CD4-positive, alpha-beta T cell (primary cell): Measurements from ENCODE around the gene NEGR1. TPM values are rescaled to one million over a fixed set of nuclear protein-coding genes. Genes with fewer than 3 reads are reported as not detected.

ENCODE experiments used
- ATAC-seq: fragments of 200-7000 bp; cut with Tn5 transposase; one replicate; pipeline ENCODE4 v1.10.0; 2022; ENCODE audit warnings: mild to moderate bottlenecking; ENCODE audit not compliant: poor library complexity
- CTCF ChIA-PET: fragments of 350-600 bp; sonication (Branson Sonifier 250); formaldehyde crosslinking; loops from one replicate; lab custom pipeline; 2021; ENCODE audit warnings: antibody characterized with exemption, inconsistent platforms; lab: Charles Lee
- POLR2A ChIA-PET: fragments of 350-600 bp; sonication (Branson Sonifier 250); formaldehyde crosslinking; loops from one replicate; lab custom pipeline; 2021; ENCODE audit warnings: antibody characterized with exemption, inconsistent platforms; lab: Charles Lee
- DNase-seq, 14 experiments: peaks; one replicate each; pipeline ENCODE4 v3.0.0-alpha.2; 2013 to 2020; ENCODE audit warnings: mixed read lengths in 2 of 14
- H3K27ac ChIP-seq, 2 donors: one replicate each; pipeline versions ENCODE4 v1.5.1 to v1.7.0; 2013; ENCODE audit warnings: low read length in 2 of 2, low read depth in 1 of 2, mild to moderate bottlenecking in 1 of 2
- H3K27me3 ChIP-seq, 2 experiments: 1 replicate in 1 of 2; 2 replicates in 1 of 2; pipeline versions ENCODE4 v1.6.1 to v1.7.0; 2013; ENCODE audit warnings: low read length in 2 of 2, control low read depth in 1 of 2, mild to moderate bottlenecking in 1 of 2, moderate library complexity in 1 of 2; ENCODE audit not compliant: insufficient read depth in 2 of 2, control insufficient read depth in 1 of 2
- H3K36me3 ChIP-seq: one replicate; pipeline ENCODE4 v1.6.1; 2013; ENCODE audit warnings: low read length, control low read depth; ENCODE audit not compliant: insufficient read depth
- H3K4me1 ChIP-seq: one replicate; pipeline ENCODE4 v1.6.1; 2013; ENCODE audit warnings: low read length, control low read depth; ENCODE audit not compliant: insufficient read depth
- H3K4me3 ChIP-seq: one replicate; pipeline ENCODE4 v1.5.1; 2013; ENCODE audit warnings: mild to moderate bottlenecking, low read length, moderate library complexity
- H3K9me3 ChIP-seq, 2 experiments: 1 replicate in 1 of 2; 2 replicates in 1 of 2; pipeline versions ENCODE4 v1.6.1 to v1.7.0; 2013; ENCODE audit warnings: low read length in 2 of 2, mild to moderate bottlenecking in 2 of 2, control low read depth in 1 of 2, moderate library complexity in 1 of 2; ENCODE audit not compliant: control insufficient read depth in 1 of 2, insufficient read depth in 1 of 2
- H3K27ac Mint-ChIP-seq: one replicate; pipeline ENCODE4 v1.8.0; 2020; ENCODE audit warnings: mixed read lengths
- H3K27me3 Mint-ChIP-seq: one replicate; pipeline ENCODE4 v1.8.0; 2021; ENCODE audit warnings: mixed read lengths
- H3K36me3 Mint-ChIP-seq: one replicate; pipeline ENCODE4 v1.8.0; 2021; ENCODE audit warnings: low read depth, mixed read lengths
- H3K4me1 Mint-ChIP-seq: one replicate; pipeline ENCODE4 v1.8.0; 2021; ENCODE audit warnings: low read depth, mixed read lengths
- H3K4me3 Mint-ChIP-seq: one replicate; pipeline ENCODE4 v1.8.0; 2020; ENCODE audit warnings: mild to moderate bottlenecking, mixed read lengths
- H3K9me3 Mint-ChIP-seq: one replicate; pipeline ENCODE4 v1.8.0; 2020; ENCODE audit warnings: mixed read lengths
- intact Hi-C, 2 experiments: fragments of 100-400 bp; cut with DNase I in 1 of 2; cut with micrococcal nuclease in 1 of 2; formaldehyde crosslinking; loops; one replicate each; pipeline versions ENCODE4 v1.15.1 to v1.9.0; 2023 to 2025; cut with DNase I, micrococcal nuclease
- total RNA-seq, 174 experiments: library from RNA in 2 of 174; stranded (reverse) in 2 of 174; gene quantifications; one replicate each; pipeline ENCODE4 v1.2.3 and lab custom pipeline; 2021 to 2026
- TF ChIP-seq, protein P1 (sequence below): fragments of 200-600 bp; IDR thresholded peaks from one replicate; pipeline ENCODE4 v1.8.0; 2022; ENCODE audit warnings: antibody characterized with exemption, mild to moderate bottlenecking

Gene NEGR1
- total RNA-seq, 2 experiments from 2014 or later: 0.03 TPM

DNA sequence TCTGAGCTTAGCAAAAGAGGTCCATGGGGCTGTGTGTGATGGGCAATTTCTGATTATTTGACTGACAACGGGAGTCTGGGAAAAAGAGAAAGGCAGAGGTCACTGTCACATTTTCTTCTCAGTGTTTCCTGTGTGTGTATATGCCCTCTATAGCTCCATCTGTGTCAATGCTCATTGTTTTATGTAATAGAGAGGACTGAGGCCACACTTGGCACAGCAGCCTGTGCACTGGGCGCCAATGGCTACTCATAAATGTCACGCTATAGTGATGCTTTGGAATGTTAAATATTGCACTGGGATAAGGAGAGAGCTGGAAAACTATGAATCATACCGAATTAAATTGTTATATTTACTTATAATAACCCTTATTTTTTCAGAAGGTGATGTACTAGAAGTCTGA is 365.4 kb downstream of the NEGR1 start:
- ChIA-PET CTCF (no interaction called here), POLR2A (no interaction called here)
- no peaks in the 10 kb centered on the region for H3K4me1 ChIP-seq
- Mint-ChIP-seq H3K27me3 (no peaks in the 10 kb centered on the region), H3K4me3 (no peak overlapping the region), H3K27ac (no peak overlapping the region), H3K36me3 (no peaks in the 10 kb centered on the region), H3K9me3 (peaks cover 4% of the 10 kb centered on the region), H3K4me1 (no peaks in the 10 kb centered on the region)
- H3K27me3 ChIP-seq: no peaks in the 10 kb centered on the region
- H3K9me3 ChIP-seq: peaks cover 0 to 17% of the 10 kb centered on the region in 2 experiments
- H3K27ac ChIP-seq: no peak overlapping the region
- H3K4me3 ChIP-seq: no peak overlapping the region
- no peaks in the 10 kb centered on the region for H3K36me3 ChIP-seq
- TF ChIP-seq, protein P1, sequence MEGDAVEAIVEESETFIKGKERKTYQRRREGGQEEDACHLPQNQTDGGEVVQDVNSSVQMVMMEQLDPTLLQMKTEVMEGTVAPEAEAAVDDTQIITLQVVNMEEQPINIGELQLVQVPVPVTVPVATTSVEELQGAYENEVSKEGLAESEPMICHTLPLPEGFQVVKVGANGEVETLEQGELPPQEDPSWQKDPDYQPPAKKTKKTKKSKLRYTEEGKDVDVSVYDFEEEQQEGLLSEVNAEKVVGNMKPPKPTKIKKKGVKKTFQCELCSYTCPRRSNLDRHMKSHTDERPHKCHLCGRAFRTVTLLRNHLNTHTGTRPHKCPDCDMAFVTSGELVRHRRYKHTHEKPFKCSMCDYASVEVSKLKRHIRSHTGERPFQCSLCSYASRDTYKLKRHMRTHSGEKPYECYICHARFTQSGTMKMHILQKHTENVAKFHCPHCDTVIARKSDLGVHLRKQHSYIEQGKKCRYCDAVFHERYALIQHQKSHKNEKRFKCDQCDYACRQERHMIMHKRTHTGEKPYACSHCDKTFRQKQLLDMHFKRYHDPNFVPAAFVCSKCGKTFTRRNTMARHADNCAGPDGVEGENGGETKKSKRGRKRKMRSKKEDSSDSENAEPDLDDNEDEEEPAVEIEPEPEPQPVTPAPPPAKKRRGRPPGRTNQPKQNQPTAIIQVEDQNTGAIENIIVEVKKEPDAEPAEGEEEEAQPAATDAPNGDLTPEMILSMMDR: no peak
- intact Hi-C loops: no loop called here
- ATAC-seq (no peak), DNase-seq (no peak)

DNA sequence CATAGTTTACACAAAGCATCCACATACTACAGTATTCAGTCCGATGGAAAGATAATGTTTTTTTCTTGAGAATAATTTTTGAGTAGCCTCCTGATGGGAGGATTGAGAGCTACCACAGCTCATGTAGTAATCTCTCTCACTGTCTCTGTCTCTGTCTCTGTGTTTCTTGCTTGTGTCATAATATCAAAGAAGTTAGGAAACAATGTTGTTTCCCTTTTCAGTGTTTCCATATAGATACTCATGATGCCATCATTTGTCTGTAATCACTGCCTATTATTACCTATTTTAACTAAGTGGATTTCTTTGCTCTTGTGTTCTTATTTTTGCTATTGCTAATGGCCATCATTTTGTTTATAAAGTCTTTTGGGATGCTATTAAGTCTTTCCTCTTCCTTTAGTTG is 367.7 kb downstream of the NEGR1 start:
- Histone ChIP-seq H3K4me3 (no peak overlapping the region), H3K27ac (no peak overlapping the region), H3K9me3 (peaks cover 0 to 20% of the 10 kb centered on the region in 2 experiments), H3K4me1 (no peaks in the 10 kb centered on the region), H3K36me3 (no peaks in the 10 kb centered on the region), H3K27me3 (no peaks in the 10 kb centered on the region)
- intact Hi-C loops: no loop called here
- TF ChIP-seq, protein P1: no peak
- no peaks in the 10 kb centered on the region for H3K27me3 Mint-ChIP-seq
- DNase-seq (no peak), ATAC-seq (no peak)
- no peaks in the 10 kb centered on the region for H3K4me1 Mint-ChIP-seq
- peaks cover 4% of the 10 kb centered on the region for H3K9me3 Mint-ChIP-seq
- ChIA-PET POLR2A (no interaction called here), CTCF (interaction anchor here (0.6 kb wide), 1 partner anchor 13 kb away, joined by 3 read pairs; no protein-coding TSS in a partner anchor)
- H3K4me3 Mint-ChIP-seq: no peak overlapping the region
- H3K27ac Mint-ChIP-seq: no peak overlapping the region
- H3K36me3 Mint-ChIP-seq: no peaks in the 10 kb centered on the region

DNA sequence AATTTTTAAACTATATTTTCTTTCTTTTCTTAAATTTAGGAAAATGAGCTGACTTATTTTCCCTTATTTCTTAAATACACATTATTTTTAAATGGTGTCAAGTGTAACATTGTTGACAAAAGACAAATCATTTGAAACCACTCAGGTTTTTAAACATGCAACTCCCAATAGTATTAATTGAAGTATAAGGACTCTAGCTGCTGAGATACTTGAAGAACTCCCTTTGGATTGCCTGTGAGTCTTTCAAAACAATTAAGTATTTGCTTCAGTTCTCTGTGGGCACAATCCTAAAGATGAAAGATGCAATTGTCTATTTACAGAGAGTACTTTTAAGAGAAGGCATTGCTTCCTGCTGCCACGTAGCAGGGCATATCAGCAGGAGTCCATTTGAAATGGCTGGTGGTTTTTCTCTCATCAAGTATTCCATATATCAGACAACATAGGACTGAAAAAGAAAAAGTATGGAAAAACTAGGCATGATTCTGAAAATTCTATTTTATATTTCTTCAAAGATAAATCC is 373.4 kb downstream of the NEGR1 start:
- no peaks in the 10 kb centered on the region for H3K4me1 ChIP-seq
- Mint-ChIP-seq H3K27ac (no peak overlapping the region), H3K27me3 (no peaks in the 10 kb centered on the region), H3K36me3 (no peaks in the 10 kb centered on the region), H3K4me1 (no peaks in the 10 kb centered on the region), H3K4me3 (no peak overlapping the region), H3K9me3 (no peaks in the 10 kb centered on the region)
- DNase-seq (no peak), ATAC-seq (no peak)
- H3K9me3 ChIP-seq: peaks cover 0 to 4% of the 10 kb centered on the region in 2 experiments
- POLR2A ChIA-PET: no interaction called here
- H3K4me3 ChIP-seq: no peak overlapping the region
- intact Hi-C loops: no loop called here
- CTCF ChIA-PET: no interaction called here
- H3K27ac ChIP-seq: no peak overlapping the region
- no peaks in the 10 kb centered on the region for H3K36me3 ChIP-seq
- TF ChIP-seq, protein P1: no peak
- no peaks in the 10 kb centered on the region for H3K27me3 ChIP-seq
